Fibroblast of lung (primary cell): Measurements from ENCODE around the gene CCNB1.

Source experiments
- CTCF ChIP-seq, 2 donors: IDR thresholded peaks in 1 of 2; conservative IDR thresholded peaks in 1 of 2; 1 replicate in 1 of 2; 2 replicates in 1 of 2; pipeline ENCODE4 v1.5.1; 2011 to 2012; ENCODE audit warnings: low read length in 2 of 2, control low read depth in 1 of 2, inconsistent platforms in 1 of 2, low read depth in 1 of 2, mild to moderate bottlenecking in 1 of 2
- EZH2 ChIP-seq: IDR thresholded peaks from 2 replicates; pipeline ENCODE4 v1.5.1; 2012; ENCODE audit warnings: low read length, control low read depth, mild to moderate bottlenecking; ENCODE audit errors: missing control alignments

DNA sequence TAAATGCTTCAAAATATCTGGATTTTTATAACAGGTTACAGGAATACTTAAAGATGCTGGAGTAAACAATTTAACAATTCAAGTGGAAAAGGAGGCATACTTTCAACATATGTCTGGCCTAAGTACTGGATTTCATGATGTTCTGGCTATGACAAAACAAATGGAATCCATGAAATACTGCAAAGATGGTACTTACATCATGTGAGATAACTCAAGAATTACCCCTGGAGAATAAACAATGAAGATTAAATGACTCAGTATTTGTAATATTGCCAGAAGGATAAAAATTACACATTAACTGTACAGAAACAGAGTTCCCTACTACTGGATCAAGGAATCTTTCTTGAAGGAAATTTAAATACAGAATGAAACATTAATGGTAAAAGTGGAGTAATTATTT lies 37.5 kb upstream of the CCNB1 start:
- TF ChIP-seq CTCF (conservative IDR thresholded peaks at IDR 0.05 in 1 of 2, IDR thresholded peaks at IDR 0.05 in 1 of 2; ENCODE audit: low read depth in 1 of 2, low read length in 2 of 2): no peak
- no peak for TF ChIP-seq EZH2
